IMR-90 (cell line): ENCODE measurements around the gene FAXDC2. TPM values are rescaled to one million over a fixed set of nuclear protein-coding genes. Genes with fewer than 3 reads are reported as not detected.

Experiments used
- ATAC-seq: fragments of 200-7000 bp; cut with Tn5 transposase; 2 replicates; pipeline ENCODE4 v1.9.1; 2020; ENCODE audit warnings: low read depth, mild to moderate bottlenecking, moderate library complexity
- BruUV-seq: library from RNA; stranded (reverse); fragments of 400-500 nt; replicated peaks from 2 replicates; lab custom pipeline; 2021; lab: Mats Ljungman, UMichigan
- CTCF ChIA-PET: fragments of 300-600 bp; formaldehyde crosslinking; extraction: SDS; loops from one replicate; lab custom pipeline; 2021; ENCODE audit warnings: antibody characterized with exemption; lab: Yijun Ruan, JAX
- POLR2A ChIA-PET: fragments of 300-600 bp; sonication (Branson Sonifier 250); formaldehyde crosslinking; loops from one replicate; lab custom pipeline; 2022; ENCODE audit warnings: antibody characterized with exemption; ENCODE audit not compliant: unreplicated experiment; lab: Charles Lee
- DNase-seq: peaks from one replicate; pipeline ENCODE4 v3.0.0; 2013
- H2AFZ ChIP-seq: replicated peaks from 2 replicates; pipeline ENCODE3; 2013; ENCODE audit warnings: low read length, mild to moderate bottlenecking; ENCODE audit not compliant: poor library complexity
- H2AK5ac ChIP-seq: 2 replicates; pipeline ENCODE4 v1.6.1; 2013; ENCODE audit warnings: low read depth, low read length, inconsistent platforms
- H2AK9ac ChIP-seq: replicated peaks from 2 replicates; pipeline ENCODE3; 2013; ENCODE audit warnings: mild to moderate bottlenecking, low read depth, low read length, moderate library complexity; ENCODE audit not compliant: poor library complexity
- H2BK120ac ChIP-seq: 2 replicates; pipeline ENCODE4 v1.6.1; 2013; ENCODE audit warnings: low read depth, low read length, inconsistent platforms
- H2BK15ac ChIP-seq: 3 replicates; pipeline ENCODE4 v1.6.1; 2013; ENCODE audit warnings: low read depth, low read length, inconsistent platforms
- H2BK20ac ChIP-seq: 2 replicates; pipeline ENCODE4 v1.6.1; 2013; ENCODE audit warnings: low read depth, mild to moderate bottlenecking, inconsistent platforms, low read length, moderate library complexity
- H2BK5ac ChIP-seq: 2 replicates; pipeline ENCODE4 v1.6.1; 2013; ENCODE audit warnings: mild to moderate bottlenecking, low read depth, low read length, inconsistent platforms; ENCODE audit not compliant: poor library complexity, severe bottlenecking
- H3K14ac ChIP-seq: replicated peaks from 2 replicates; pipeline ENCODE4 v1.6.1; 2013; ENCODE audit warnings: low read depth, low read length, inconsistent platforms
- H3K18ac ChIP-seq: 2 replicates; pipeline ENCODE4 v1.6.1; 2013; ENCODE audit warnings: low read depth, low read length, control low read depth
- H3K23ac ChIP-seq: 2 replicates; pipeline ENCODE4 v1.6.1; 2013; ENCODE audit warnings: low read depth, low read length, inconsistent platforms
- H3K27ac ChIP-seq: 2 replicates; pipeline ENCODE4 v1.5.1; 2013; ENCODE audit warnings: mild to moderate bottlenecking, control low read depth, low read length; ENCODE audit not compliant: insufficient read depth
- H3K27me3 ChIP-seq: 2 replicates; pipeline ENCODE4 v1.6.1; 2013; ENCODE audit warnings: low read length; ENCODE audit not compliant: control insufficient read depth, insufficient read depth
- H3K36me3 ChIP-seq: 2 replicates; pipeline ENCODE4 v1.6.1; 2013; ENCODE audit warnings: low read length, mixed read lengths; ENCODE audit not compliant: control insufficient read depth, insufficient read depth
- H3K4ac ChIP-seq: 2 replicates; pipeline ENCODE4 v1.6.1; 2013; ENCODE audit warnings: low read depth, low read length, inconsistent platforms
- H3K4me1 ChIP-seq: 2 replicates; pipeline ENCODE4 v1.6.1; 2013; ENCODE audit warnings: low read length, mixed read lengths; ENCODE audit not compliant: control insufficient read depth, insufficient read depth
- H3K4me2 ChIP-seq: 2 replicates; pipeline ENCODE4 v1.6.1; 2013; ENCODE audit warnings: low read depth, mild to moderate bottlenecking, control low read depth, low read length, moderate library complexity
- H3K4me3 ChIP-seq: 2 replicates; pipeline ENCODE4 v1.5.1; 2013; ENCODE audit warnings: low read depth, mild to moderate bottlenecking, control low read depth, low read length, moderate library complexity; ENCODE audit not compliant: insufficient read depth
- H3K56ac ChIP-seq: 2 replicates; pipeline ENCODE4 v1.6.1; 2013; ENCODE audit warnings: low read length, inconsistent platforms; ENCODE audit not compliant: insufficient read depth; ENCODE audit errors: extremely low read depth
- H3K79me1 ChIP-seq, 2 experiments: 2 replicates each; pipeline ENCODE4 v1.6.1; 2013; ENCODE audit warnings: low read length in 2 of 2, inconsistent platforms in 1 of 2, low read depth in 1 of 2
- H3K9ac ChIP-seq: 2 replicates; pipeline ENCODE4 v1.6.1; 2013; ENCODE audit warnings: low read depth, low read length, control low read depth
- H3K9me1 ChIP-seq: 2 replicates; pipeline ENCODE4 v1.6.1; 2013; ENCODE audit warnings: low read length, inconsistent platforms; ENCODE audit not compliant: insufficient read depth
- H3K9me3 ChIP-seq: 2 replicates; pipeline ENCODE4 v1.6.1; 2013; ENCODE audit warnings: low read length; ENCODE audit not compliant: control insufficient read depth, insufficient read depth
- H4K20me1 ChIP-seq: 2 replicates; pipeline ENCODE4 v1.6.1; 2013; ENCODE audit warnings: low read length, inconsistent platforms; ENCODE audit not compliant: insufficient read depth
- H4K5ac ChIP-seq: 2 replicates; pipeline ENCODE4 v1.6.1; 2013; ENCODE audit warnings: mild to moderate bottlenecking, low read depth, low read length, control low read depth
- H4K8ac ChIP-seq, 2 experiments: 2 replicates each; pipeline ENCODE4 v1.6.1; 2013; ENCODE audit warnings: low read depth in 2 of 2, low read length in 2 of 2, control low read depth in 1 of 2, inconsistent platforms in 1 of 2
- H4K91ac ChIP-seq: 2 replicates; pipeline ENCODE4 v1.6.1; 2013; ENCODE audit warnings: low read depth, low read length, inconsistent platforms; ENCODE audit not compliant: insufficient read depth
- CHD1 ChIP-seq: IDR thresholded peaks from 2 replicates; pipeline ENCODE4 v1.6.1; 2012; ENCODE audit warnings: low read depth, low read length, improper control_type of control experiment
- CTCF ChIP-seq: conservative IDR thresholded peaks from 2 replicates; pipeline ENCODE4 v1.5.1; 2012; ENCODE audit warnings: mild to moderate bottlenecking, low read depth, low read length, improper control_type of control experiment
- MAFK ChIP-seq: IDR thresholded peaks from 2 replicates; pipeline ENCODE4 v1.6.1; 2012; ENCODE audit warnings: low read depth, low read length, improper control_type of control experiment
- MAZ ChIP-seq: IDR thresholded peaks from 2 replicates; pipeline ENCODE4 v1.6.1; 2012; ENCODE audit warnings: low read depth, mild to moderate bottlenecking, low read length, improper control_type of control experiment, moderate library complexity, borderline replicate concordance
- POLR2A ChIP-seq: IDR thresholded peaks from 2 replicates; pipeline ENCODE4 v1.6.1; 2012; ENCODE audit warnings: mild to moderate bottlenecking, low read depth, low read length
- RCOR1 ChIP-seq: IDR thresholded peaks from 2 replicates; pipeline ENCODE4 v1.6.1; 2012; ENCODE audit warnings: mild to moderate bottlenecking, low read length, improper control_type of control experiment; ENCODE audit not compliant: insufficient replicate concordance
- RFX5 ChIP-seq: IDR thresholded peaks from 2 replicates; pipeline ENCODE4 v1.8.0; 2012; ENCODE audit warnings: low read depth, mild to moderate bottlenecking, low read length, moderate library complexity
- USF2 ChIP-seq: fragments of 150-350 bp; IDR thresholded peaks from 2 replicates; pipeline ENCODE4 v1.6.1; 2017; ENCODE audit warnings: mild to moderate bottlenecking, antibody characterized with exemption, low read length, low read depth
- WGBS, 2 experiments: methylation state at CpG; one replicate each; pipeline versions ENCODE4 v1.1.5 to v1.1.7; 2013; ENCODE audit warnings: missing lambda C conversion rate in 2 of 2; ENCODE audit not compliant: insufficient read length in 1 of 2; ENCODE audit errors: extremely low coverage in 2 of 2; 5-methylcytosine and 5-hydroxymethylcytosine counted together
- dilution Hi-C: fragments of 300-500 bp; cut with HindIII; formaldehyde crosslinking; loops from one replicate; pipeline ENCODE4 v1.14.3; 2018; ENCODE audit warnings: low sequenced_read_pairs; ENCODE audit not compliant: unreplicated experiment
- in situ Hi-C: fragments of 300-500 bp; cut with MboI; formaldehyde crosslinking; loops from 3 replicates; pipeline ENCODE4 v1.14.3; 2019; ENCODE audit warnings: low sequenced_read_pairs, inconsistent platforms, mixed read lengths
- intact Hi-C: fragments of 100-400 bp; cut with micrococcal nuclease; formaldehyde crosslinking; loops from 2 replicates; pipeline ENCODE4 v1.10.0; 2022
- polyA plus RNA-seq, 3 experiments: library from polyadenylated mRNA; depleted of rRNA; stranded (reverse); fragments of >200 nt; gene quantifications; 2 replicates each; pipeline ENCODE4 v1.2.3, GENCODE V29; 2012; ENCODE audit warnings: low replicate concordance in 1 of 3
- total RNA-seq: library from RNA; depleted of rRNA; stranded (reverse); fragments of >200 nt; gene quantifications from 2 replicates; pipeline ENCODE4 v1.2.3, GENCODE V29; 2012

Gene FAXDC2
- total and polyA plus RNA-seq, 2 of the 4 experiments (the other 2 are of a cell fraction) = 4.3 to 8.9 TPM

GRCh38 chr5:154873791-154874331 is 23.5 kb upstream of the FAXDC2 start:
- Histone ChIP-seq H2BK20ac (no peak overlapping the region), H4K20me1 (peaks cover 5% of the 10 kb centered on the region; the same call in 1 of the 2 replicates), H4K91ac (no peak overlapping the region), H3K14ac (no peak overlapping the region), H2BK15ac (no peak overlapping the region), H3K27me3 (no peaks in the 10 kb centered on the region), H2AK5ac (no peak overlapping the region), H3K56ac (no peak overlapping the region), H2AK9ac (no peak overlapping the region), H3K36me3 (peaks cover 56% of the 10 kb centered on the region), H3K4ac (no peak overlapping the region), H2BK120ac (no peak overlapping the region), H3K23ac (no peak overlapping the region), H3K4me1 (no peaks in the 10 kb centered on the region), H3K79me1 (peaks cover 8 to 13% of the 10 kb centered on the region in 2 experiments), H3K9me1 (no peaks in the 10 kb centered on the region), H3K27ac (no peak overlapping the region), H4K5ac (no peak overlapping the region), H2AFZ (no peak overlapping the region), H3K9me3 (peaks cover 7% of the 10 kb centered on the region), H4K8ac (no peak overlapping the region), H3K9ac (no peak overlapping the region), H3K4me2 (no peak overlapping the region), H2BK5ac (no peak overlapping the region), H3K4me3 (no peak overlapping the region), H3K18ac (no peak overlapping the region)
- no peak for DNase-seq
- ATAC-seq = no peak
- 90% methylated on average over 2 of the region's 5 CpGs; no CpG with 5 or more reads in 1 of the 2 experiments for WGBS, 2 experiments
- in situ Hi-C loops = no loop called here
- TF ChIP-seq CTCF (no peak), MAFK (no peak), USF2 (no peak), CHD1 (no peak), RFX5 (no peak), POLR2A (no peak), MAZ (no peak), RCOR1 (no peak)
- dilution Hi-C loops = no loop called here
- no TSS peak for BruUV-seq
- intact Hi-C loops = no loop called here
- CTCF ChIA-PET = no interaction called here
- POLR2A ChIA-PET = no interaction called here
